ENCODE results near the gene CD59. TPM values are rescaled to one million over a fixed set of nuclear protein-coding genes. Genes with fewer than 3 reads are reported as not detected.

The CD59 gene
- polyA plus RNA-seq, 3 donors = 3.7 to 34.9 (median 21.1) TPM

DNA sequence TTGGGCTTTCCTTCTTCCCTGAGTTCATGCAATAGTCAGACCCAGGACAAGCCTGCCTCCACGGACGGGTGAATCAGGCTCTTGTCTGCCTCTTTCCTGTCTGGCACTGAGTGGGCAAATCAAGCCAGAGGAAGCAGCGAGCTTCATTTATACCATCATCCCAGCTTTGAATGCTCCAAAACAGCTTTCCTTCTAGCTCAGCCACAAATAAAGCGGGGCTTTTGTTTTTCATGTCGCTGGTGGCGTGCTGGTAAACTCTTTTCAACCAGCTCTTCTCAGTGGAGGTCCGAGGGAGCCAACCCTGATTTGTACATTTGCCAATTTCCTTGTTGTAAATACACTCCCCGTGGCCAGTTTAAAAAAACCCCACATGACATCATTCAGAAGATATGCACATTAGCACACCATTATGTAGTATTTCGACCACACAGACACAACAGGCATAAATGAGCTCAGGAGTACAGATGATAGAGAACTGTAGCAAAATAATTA is 44.2 kb downstream of the CD59 start:
- Histone ChIP-seq H3K4me2 (replicated peaks; ENCODE audit: extremely low read depth, low read length, poor library complexity, severe bottlenecking) (no peak overlapping the region), H4K20me1 (ENCODE audit: insufficient read depth, low read length) (no peaks in the 10 kb centered on the region), H3K27ac (ENCODE audit: low read depth in 1 of 2, low read length in 2 of 2) (no peak overlapping the region), H3K9ac (ENCODE audit: insufficient read depth, low read length, poor library complexity, severe bottlenecking) (no peak overlapping the region), H3K9me3 (replicated peaks in 1 of 2; ENCODE audit: control insufficient read depth in 1 of 2, insufficient read depth in 1 of 2, low read length in 2 of 2) (peaks cover 0 to 3% of the 10 kb centered on the region in 2 donors), H3K4me3 (replicated peaks in 1 of 3; ENCODE audit: low read depth in 2 of 3, low read length in 3 of 3) (no peak overlapping the region), H3K79me2 (ENCODE audit: insufficient read depth, low read length) (no peaks in the 10 kb centered on the region), H3K4me1 (ENCODE audit: control insufficient read depth in 1 of 2, insufficient read depth in 2 of 2, low read length in 2 of 2) (no peaks in the 10 kb centered on the region), H3K27me3 (ENCODE audit: control insufficient read depth in 2 of 2, insufficient read depth in 2 of 2, low read length in 2 of 2) (peaks cover 3 to 14% of the 10 kb centered on the region in 2 donors), H3K36me3 (replicated peaks in 1 of 2; ENCODE audit: control insufficient read depth in 1 of 2, insufficient read depth in 2 of 2, low read length in 2 of 2) (no peaks in the 10 kb centered on the region), H2AFZ (ENCODE audit: insufficient read depth, low read depth, low read length, poor library complexity, severe bottlenecking) (no peak overlapping the region)
- Mint-ChIP-seq H3K9me3 (peaks cover 0 to 8% (median 5%) of the 10 kb centered on the region in 7 donors), H3K27ac (no peak overlapping the region), H3K27me3 (ENCODE audit: low read depth in 3 of 3) (peaks cover 11 to 17% (median 12%) of the 10 kb centered on the region in 3 donors), H3K36me3 (no peaks in the 10 kb centered on the region), H3K4me1 (peaks cover 6% of the 10 kb centered on the region), H3K4me3 (no peak overlapping the region)
- intact Hi-C loops (cut with micrococcal nuclease) = loop anchor here in 1 of 2 donors (10.0 kb wide), 1 partner anchor 327 kb away; no protein-coding TSS in a partner anchor
- TF ChIP-seq, protein P1, sequence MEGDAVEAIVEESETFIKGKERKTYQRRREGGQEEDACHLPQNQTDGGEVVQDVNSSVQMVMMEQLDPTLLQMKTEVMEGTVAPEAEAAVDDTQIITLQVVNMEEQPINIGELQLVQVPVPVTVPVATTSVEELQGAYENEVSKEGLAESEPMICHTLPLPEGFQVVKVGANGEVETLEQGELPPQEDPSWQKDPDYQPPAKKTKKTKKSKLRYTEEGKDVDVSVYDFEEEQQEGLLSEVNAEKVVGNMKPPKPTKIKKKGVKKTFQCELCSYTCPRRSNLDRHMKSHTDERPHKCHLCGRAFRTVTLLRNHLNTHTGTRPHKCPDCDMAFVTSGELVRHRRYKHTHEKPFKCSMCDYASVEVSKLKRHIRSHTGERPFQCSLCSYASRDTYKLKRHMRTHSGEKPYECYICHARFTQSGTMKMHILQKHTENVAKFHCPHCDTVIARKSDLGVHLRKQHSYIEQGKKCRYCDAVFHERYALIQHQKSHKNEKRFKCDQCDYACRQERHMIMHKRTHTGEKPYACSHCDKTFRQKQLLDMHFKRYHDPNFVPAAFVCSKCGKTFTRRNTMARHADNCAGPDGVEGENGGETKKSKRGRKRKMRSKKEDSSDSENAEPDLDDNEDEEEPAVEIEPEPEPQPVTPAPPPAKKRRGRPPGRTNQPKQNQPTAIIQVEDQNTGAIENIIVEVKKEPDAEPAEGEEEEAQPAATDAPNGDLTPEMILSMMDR (IDR thresholded peaks at IDR 0.05) = no peak
- WGBS (ENCODE audit: insufficient coverage) = 90% methylated on average over 6 of the region's 9 CpGs
- DNase-seq = no peak

DNA sequence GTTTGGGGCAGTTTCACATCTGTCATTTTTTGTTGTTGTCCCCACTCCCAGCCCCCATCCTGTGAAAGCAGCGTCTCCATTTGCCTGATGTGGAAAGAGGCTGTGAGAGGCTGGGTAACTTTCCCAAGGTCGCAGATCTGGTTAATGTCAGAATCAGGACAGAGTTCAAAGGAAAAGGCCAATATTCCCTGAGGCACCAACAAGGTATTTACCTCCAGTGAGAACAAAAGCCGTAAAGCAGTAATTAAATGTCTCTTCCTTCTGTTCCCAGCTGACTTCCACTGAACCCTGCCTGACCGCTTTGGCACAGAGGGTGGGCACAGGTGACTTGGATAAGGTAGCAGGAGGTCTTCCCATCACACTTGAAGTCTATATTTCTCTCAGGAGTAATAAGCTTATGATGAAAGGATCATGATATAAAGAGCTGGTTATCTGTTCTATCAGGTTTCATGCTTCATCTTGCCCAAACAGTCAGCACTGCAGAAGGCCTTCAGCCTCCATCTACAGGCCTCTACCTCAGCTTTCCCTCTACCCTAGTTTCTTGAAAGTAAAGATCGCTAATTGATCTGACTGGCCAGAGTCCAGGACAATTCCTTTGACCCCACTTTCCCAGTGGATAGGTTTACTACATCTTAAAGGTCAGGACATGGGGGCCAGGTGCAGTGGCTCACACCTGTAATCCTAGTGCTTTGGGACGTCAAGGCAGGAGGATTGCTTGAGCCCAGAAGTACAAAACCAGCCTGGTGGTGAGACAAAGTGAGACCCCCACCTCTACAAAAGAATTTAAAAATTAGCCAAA is 45.0 kb downstream of the CD59 start:
- H3K9me3 Mint-ChIP-seq = peaks cover 0 to 8% (median 4%) of the 10 kb centered on the region in 7 donors
- peaks cover 0 to 3% of the 10 kb centered on the region in 2 donors for H3K9me3 ChIP-seq (replicated peaks in 1 of 2; ENCODE audit: control insufficient read depth in 1 of 2, insufficient read depth in 1 of 2, low read length in 2 of 2)
- TF ChIP-seq, protein P1 (IDR thresholded peaks at IDR 0.05) = no peak
- H3K27ac ChIP-seq (ENCODE audit: low read depth in 1 of 2, low read length in 2 of 2) = no peak overlapping the region
- no peak for DNase-seq
- no peaks in the 10 kb centered on the region for H3K36me3 Mint-ChIP-seq
- no peak overlapping the region for H3K4me3 Mint-ChIP-seq
- no peak overlapping the region for H3K27ac Mint-ChIP-seq
- no peaks in the 10 kb centered on the region for H3K79me2 ChIP-seq (ENCODE audit: insufficient read depth, low read length)
- no peaks in the 10 kb centered on the region for H3K4me1 ChIP-seq (ENCODE audit: control insufficient read depth in 1 of 2, insufficient read depth in 2 of 2, low read length in 2 of 2)
- intact Hi-C loops (cut with micrococcal nuclease) = loop anchor here in 1 of 2 donors (10.0 kb wide), 1 partner anchor 326 kb away; no protein-coding TSS in a partner anchor
- no peak overlapping the region for H3K4me2 ChIP-seq (replicated peaks; ENCODE audit: extremely low read depth, low read length, poor library complexity, severe bottlenecking)
- peaks cover 3 to 9% (median 6%) of the 10 kb centered on the region in 3 donors for H3K27me3 Mint-ChIP-seq (ENCODE audit: low read depth in 3 of 3)
- no peaks in the 10 kb centered on the region for H4K20me1 ChIP-seq (ENCODE audit: insufficient read depth, low read length)
- peaks cover 4% of the 10 kb centered on the region for H3K4me1 Mint-ChIP-seq
- 100% methylated on average over 1 of the region's 6 CpGs for WGBS (ENCODE audit: insufficient coverage)
- H3K9ac ChIP-seq (ENCODE audit: insufficient read depth, low read length, poor library complexity, severe bottlenecking) = no peak overlapping the region
- H3K4me3 ChIP-seq (replicated peaks in 1 of 3; ENCODE audit: low read depth in 2 of 3, low read length in 3 of 3) = no peak overlapping the region
- peaks cover 0 to 8% of the 10 kb centered on the region in 2 donors for H3K27me3 ChIP-seq (ENCODE audit: control insufficient read depth in 2 of 2, insufficient read depth in 2 of 2, low read length in 2 of 2)
- H3K36me3 ChIP-seq (replicated peaks in 1 of 2; ENCODE audit: control insufficient read depth in 1 of 2, insufficient read depth in 2 of 2, low read length in 2 of 2) = no peaks in the 10 kb centered on the region
- H2AFZ ChIP-seq (ENCODE audit: insufficient read depth, low read depth, low read length, poor library complexity, severe bottlenecking) = no peak overlapping the region

Measured in CD14-positive monocyte (primary cell).